Panc1 (cell line): ENCODE measurements around the gene NTSR2. TPM values are rescaled to one million over a fixed set of nuclear protein-coding genes. Genes with fewer than 3 reads are reported as not detected.

ENCODE experiments used
- ATAC-seq: fragments of 200-7000 bp; cut with Tn5 transposase; 2 replicates; pipeline ENCODE4 v1.9.1; 2020; ENCODE audit warnings: mild to moderate bottlenecking, moderate library complexity
- BruUV-seq: library from RNA; stranded (reverse); fragments of 400-500 nt; replicated peaks from 2 replicates; lab custom pipeline; 2021; lab: Mats Ljungman, UMichigan
- CTCF ChIA-PET: fragments of 300-600 bp; sonication (Branson Sonifier 250); formaldehyde crosslinking; loops from one replicate; lab custom pipeline; 2022; ENCODE audit warnings: antibody characterized with exemption; lab: Charles Lee
- POLR2A ChIA-PET: fragments of 300-600 bp; sonication (Branson Sonifier 250); formaldehyde crosslinking; loops from one replicate; lab custom pipeline; 2022; ENCODE audit warnings: antibody characterized with exemption; lab: Charles Lee
- DNase-seq: peaks from one replicate; pipeline ENCODE4 v3.0.0-alpha.2; 2010; ENCODE audit warnings: low read depth, low spot score
- H3K27ac ChIP-seq: 2 replicates; pipeline ENCODE4 v1.5.1; 2011; ENCODE audit warnings: mild to moderate bottlenecking, low read length, inconsistent platforms
- H3K27me3 ChIP-seq: fragments of 200-500 bp; sonication (Bioruptor generic); 2 replicates; pipeline ENCODE4 v1.6.0; 2014; ENCODE audit warnings: low read length, inconsistent platforms; ENCODE audit not compliant: control insufficient read depth, insufficient read depth
- H3K36me3 ChIP-seq: fragments of 200-500 bp; sonication (Bioruptor generic); 2 replicates; pipeline ENCODE4 v1.5.1; 2014; ENCODE audit warnings: inconsistent platforms, mild to moderate bottlenecking, low read length, moderate library complexity; ENCODE audit not compliant: control insufficient read depth, insufficient read depth
- H3K4me1 ChIP-seq: 2 replicates; pipeline ENCODE4 v1.5.1; 2011; ENCODE audit warnings: inconsistent platforms, mild to moderate bottlenecking, low read length, moderate library complexity; ENCODE audit not compliant: control insufficient read depth, insufficient read depth
- H3K4me3 ChIP-seq, 2 experiments: 2 replicates each; pipeline ENCODE4 v1.5.1; 2011 to 2012; ENCODE audit warnings: low read depth in 2 of 2, low read length in 2 of 2, mild to moderate bottlenecking in 2 of 2, inconsistent platforms in 1 of 2, moderate library complexity in 1 of 2
- H3K9me3 ChIP-seq: fragments of 200-500 bp; sonication (Bioruptor generic); 2 replicates; pipeline ENCODE4 v1.5.1; 2014; ENCODE audit warnings: low read depth, mild to moderate bottlenecking, inconsistent platforms, low read length, moderate library complexity; ENCODE audit not compliant: control insufficient read depth, insufficient read depth
- POLR2AphosphoS5 ChIP-seq: IDR thresholded peaks from 2 replicates; pipeline ENCODE4 v1.6.1; 2012; ENCODE audit warnings: mild to moderate bottlenecking, low read depth, low read length, moderate library complexity
- SIN3A ChIP-seq: IDR thresholded peaks from 2 replicates; pipeline ENCODE4 v1.6.1; 2012; ENCODE audit warnings: low read depth, mild to moderate bottlenecking, low read length, moderate library complexity, borderline replicate concordance; ENCODE audit not compliant: insufficient read depth
- TCF7L2 ChIP-seq: IDR thresholded peaks from 2 replicates; pipeline ENCODE4 v1.6.1; 2011; ENCODE audit warnings: mild to moderate bottlenecking, low read depth, low read length, inconsistent platforms
- in situ Hi-C: cut with HindIII; loops from 2 replicates; pipeline ENCODE4 v1.10.0; 2016; ENCODE audit warnings: low sequenced_read_pairs, low pct_unique_long_range_greater_than_20kb
- intact Hi-C: fragments of 100-400 bp; cut with micrococcal nuclease; formaldehyde crosslinking; loops from one replicate; pipeline ENCODE4 v1.10.0; 2022; ENCODE audit not compliant: unreplicated experiment
- total RNA-seq: library from RNA; stranded (reverse); gene quantifications from one replicate; pipeline ENCODE4 v1.2.1, GENCODE V29; 2021; ENCODE audit not compliant: unreplicated experiment
- TF ChIP-seq, protein P1 (sequence below): fragments of 450-650 bp; IDR thresholded peaks from 2 replicates; pipeline ENCODE4 v1.5.1; 2017; ENCODE audit warnings: mild to moderate bottlenecking
- TF ChIP-seq, protein P2 (sequence below), 2 experiments: IDR thresholded peaks; 2 replicates each; pipeline ENCODE4 v1.6.1; 2011 to 2012; ENCODE audit warnings: low read depth in 2 of 2, control low read depth in 1 of 2, low read length in 1 of 2, mild to moderate bottlenecking in 1 of 2, moderate library complexity in 1 of 2; ENCODE audit not compliant: insufficient read depth in 1 of 2

Gene NTSR2
- total RNA-seq, 1 experiment from 2014 or later, result 0.15 TPM

DNA sequence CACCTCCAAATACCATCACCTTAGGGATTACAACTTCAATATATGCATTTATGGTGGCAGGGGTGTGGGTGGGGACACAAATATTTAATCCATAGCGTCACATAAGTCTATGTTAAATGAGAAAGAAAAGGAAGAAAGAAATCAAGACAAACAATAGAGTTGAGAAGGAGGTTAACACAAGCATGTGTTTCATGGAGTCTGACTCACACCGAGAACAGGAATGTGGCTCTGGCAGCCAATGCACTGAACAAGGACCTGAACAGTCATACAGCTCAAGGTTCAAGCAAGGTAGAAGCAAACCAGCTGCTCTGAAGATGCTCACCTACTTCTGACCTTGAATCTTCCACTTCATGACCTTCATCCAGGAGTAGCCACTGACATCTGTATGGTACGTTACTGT, 40.2 kb upstream of the NTSR2 start:
- no peak overlapping the region for H3K4me3 ChIP-seq
- no peak overlapping the region for H3K27ac ChIP-seq
- intact Hi-C loops (no loop called here), in situ Hi-C loops (no loop called here)
- ATAC-seq, result no peak; the same call in 1 of the 2 replicates
- CTCF ChIA-PET, result no interaction called here
- no peaks in the 10 kb centered on the region for H3K27me3 ChIP-seq
- POLR2A ChIA-PET, result no interaction called here
- H3K9me3 ChIP-seq, result no peaks in the 10 kb centered on the region; the same call in 1 of the 2 replicates
- no TSS peak for BruUV-seq
- no peaks in the 10 kb centered on the region for H3K36me3 ChIP-seq
- no peaks in the 10 kb centered on the region; the same call in 1 of the 2 replicates for H3K4me1 ChIP-seq
- TF ChIP-seq, protein P1, sequence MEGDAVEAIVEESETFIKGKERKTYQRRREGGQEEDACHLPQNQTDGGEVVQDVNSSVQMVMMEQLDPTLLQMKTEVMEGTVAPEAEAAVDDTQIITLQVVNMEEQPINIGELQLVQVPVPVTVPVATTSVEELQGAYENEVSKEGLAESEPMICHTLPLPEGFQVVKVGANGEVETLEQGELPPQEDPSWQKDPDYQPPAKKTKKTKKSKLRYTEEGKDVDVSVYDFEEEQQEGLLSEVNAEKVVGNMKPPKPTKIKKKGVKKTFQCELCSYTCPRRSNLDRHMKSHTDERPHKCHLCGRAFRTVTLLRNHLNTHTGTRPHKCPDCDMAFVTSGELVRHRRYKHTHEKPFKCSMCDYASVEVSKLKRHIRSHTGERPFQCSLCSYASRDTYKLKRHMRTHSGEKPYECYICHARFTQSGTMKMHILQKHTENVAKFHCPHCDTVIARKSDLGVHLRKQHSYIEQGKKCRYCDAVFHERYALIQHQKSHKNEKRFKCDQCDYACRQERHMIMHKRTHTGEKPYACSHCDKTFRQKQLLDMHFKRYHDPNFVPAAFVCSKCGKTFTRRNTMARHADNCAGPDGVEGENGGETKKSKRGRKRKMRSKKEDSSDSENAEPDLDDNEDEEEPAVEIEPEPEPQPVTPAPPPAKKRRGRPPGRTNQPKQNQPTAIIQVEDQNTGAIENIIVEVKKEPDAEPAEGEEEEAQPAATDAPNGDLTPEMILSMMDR, result no peak
- TF ChIP-seq TCF7L2, result no peak
- TF ChIP-seq, protein P2, sequence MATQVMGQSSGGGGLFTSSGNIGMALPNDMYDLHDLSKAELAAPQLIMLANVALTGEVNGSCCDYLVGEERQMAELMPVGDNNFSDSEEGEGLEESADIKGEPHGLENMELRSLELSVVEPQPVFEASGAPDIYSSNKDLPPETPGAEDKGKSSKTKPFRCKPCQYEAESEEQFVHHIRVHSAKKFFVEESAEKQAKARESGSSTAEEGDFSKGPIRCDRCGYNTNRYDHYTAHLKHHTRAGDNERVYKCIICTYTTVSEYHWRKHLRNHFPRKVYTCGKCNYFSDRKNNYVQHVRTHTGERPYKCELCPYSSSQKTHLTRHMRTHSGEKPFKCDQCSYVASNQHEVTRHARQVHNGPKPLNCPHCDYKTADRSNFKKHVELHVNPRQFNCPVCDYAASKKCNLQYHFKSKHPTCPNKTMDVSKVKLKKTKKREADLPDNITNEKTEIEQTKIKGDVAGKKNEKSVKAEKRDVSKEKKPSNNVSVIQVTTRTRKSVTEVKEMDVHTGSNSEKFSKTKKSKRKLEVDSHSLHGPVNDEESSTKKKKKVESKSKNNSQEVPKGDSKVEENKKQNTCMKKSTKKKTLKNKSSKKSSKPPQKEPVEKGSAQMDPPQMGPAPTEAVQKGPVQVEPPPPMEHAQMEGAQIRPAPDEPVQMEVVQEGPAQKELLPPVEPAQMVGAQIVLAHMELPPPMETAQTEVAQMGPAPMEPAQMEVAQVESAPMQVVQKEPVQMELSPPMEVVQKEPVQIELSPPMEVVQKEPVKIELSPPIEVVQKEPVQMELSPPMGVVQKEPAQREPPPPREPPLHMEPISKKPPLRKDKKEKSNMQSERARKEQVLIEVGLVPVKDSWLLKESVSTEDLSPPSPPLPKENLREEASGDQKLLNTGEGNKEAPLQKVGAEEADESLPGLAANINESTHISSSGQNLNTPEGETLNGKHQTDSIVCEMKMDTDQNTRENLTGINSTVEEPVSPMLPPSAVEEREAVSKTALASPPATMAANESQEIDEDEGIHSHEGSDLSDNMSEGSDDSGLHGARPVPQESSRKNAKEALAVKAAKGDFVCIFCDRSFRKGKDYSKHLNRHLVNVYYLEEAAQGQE (IDR thresholded peaks at IDR 0.05; ENCODE audit: insufficient read depth in 1 of 2, low read depth in 2 of 2, low read length in 1 of 2), result no peak
- TF ChIP-seq SIN3A, result no peak
- no peak for TF ChIP-seq POLR2AphosphoS5
- DNase-seq, result no peak

DNA sequence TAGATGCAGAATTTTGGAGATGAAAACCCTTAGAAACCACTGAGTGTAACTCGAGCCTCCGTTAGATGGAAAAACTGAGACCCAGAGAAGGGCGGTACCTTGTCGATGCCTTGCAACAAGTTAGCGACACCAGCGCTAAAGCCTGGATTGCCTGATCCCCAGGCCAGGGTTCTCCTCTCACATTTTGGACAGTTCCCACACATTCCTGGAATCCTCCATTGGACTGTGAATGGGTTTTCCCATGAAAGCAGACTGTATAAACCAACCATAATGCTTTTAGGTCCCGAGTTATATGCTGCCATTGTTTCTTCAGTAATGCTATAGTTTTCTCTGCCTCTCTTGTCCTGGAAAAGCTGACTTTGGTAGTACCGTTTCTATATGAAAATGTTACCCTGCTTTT, 39.3 kb upstream of the NTSR2 start:
- Histone ChIP-seq H3K27ac (no peak overlapping the region), H3K4me1 (no peaks in the 10 kb centered on the region; the same call in 1 of the 2 replicates), H3K27me3 (no peaks in the 10 kb centered on the region), H3K4me3 (no peak overlapping the region), H3K9me3 (no peaks in the 10 kb centered on the region; the same call in 1 of the 2 replicates), H3K36me3 (no peaks in the 10 kb centered on the region)
- no peak for DNase-seq
- POLR2A ChIA-PET, result no interaction called here
- intact Hi-C loops (no loop called here), in situ Hi-C loops (no loop called here)
- TF ChIP-seq TCF7L2, result no peak
- TF ChIP-seq, protein P2 (IDR thresholded peaks at IDR 0.05; ENCODE audit: insufficient read depth in 1 of 2, low read depth in 2 of 2, low read length in 1 of 2), result no peak
- no peak for TF ChIP-seq POLR2AphosphoS5
- TF ChIP-seq SIN3A, result no peak
- TF ChIP-seq, protein P1, result no peak
- CTCF ChIA-PET, result no interaction called here
- ATAC-seq, result no peak
- BruUV-seq, result no TSS peak
